SK-N-MC (cell line): ENCODE data around the gene ZDHHC5.
A peak's percentile ranks its signal among the peaks of the same experiment; 100 is the strongest.
"Not testable (repeated sequence)": the region's sequence is repeated elsewhere in the genome, so short reads cannot be mapped to it uniquely, and the experiment has no call there.

Experiments used
- DNase-seq: peaks from one replicate; pipeline ENCODE4 v3.0.0-alpha.2; 2011; ENCODE audit warnings: low read depth, low spot score
- H3K27ac ChIP-seq: fragments of 200-600 bp; sonication (generic); 2 replicates; pipeline ENCODE4 v1.5.1; 2016; ENCODE audit warnings: mixed run types
- H3K36me3 ChIP-seq: fragments of 200-600 bp; sonication (generic); 2 replicates; pipeline ENCODE4 v1.6.1; 2017; ENCODE audit warnings: antibody characterized with exemption, low read length, mixed read lengths; ENCODE audit not compliant: insufficient read depth
- H3K4me3 ChIP-seq: fragments of 200-600 bp; sonication (generic); 2 replicates; pipeline ENCODE4 v1.5.1; 2016
- H3K9ac ChIP-seq: fragments of 200-600 bp; sonication (generic); 2 replicates; pipeline ENCODE4 v1.8.0; 2017; ENCODE audit warnings: mixed run types, mixed read lengths; ENCODE audit not compliant: insufficient read length
- H3K9me3 ChIP-seq: fragments of 200-600 bp; sonication (generic); 2 replicates; pipeline ENCODE4 v1.6.1; 2017; ENCODE audit warnings: low read depth, mild to moderate bottlenecking, antibody characterized with exemption, low read length, moderate library complexity, mixed read lengths
- EZH2 ChIP-seq: fragments of 200-600 bp; sonication (generic); IDR thresholded peaks from one replicate; pipeline ENCODE4 v1.6.1; 2017; ENCODE audit warnings: antibody characterized with exemption
- FOXP2 ChIP-seq: optimal IDR thresholded peaks from 2 replicates; pipeline ENCODE3; 2011; ENCODE audit warnings: mild to moderate bottlenecking, moderate library complexity; ENCODE audit not compliant: insufficient read depth; ENCODE audit errors: extremely low read length, control extremely low read depth
- POLR2AphosphoS5 ChIP-seq: IDR thresholded peaks from 2 replicates; pipeline ENCODE4 v1.6.1; 2012; ENCODE audit warnings: mild to moderate bottlenecking, low read depth, low read length, borderline replicate concordance

Gene ZDHHC5

GRCh38 chr11:57648801-57649735 is 18.8 kb upstream of the ZDHHC5 start:
- H3K9ac ChIP-seq, result no peak overlapping the region
- DNase-seq, result no peak
- H3K9me3 ChIP-seq, result no peaks in the 10 kb centered on the region
- H3K36me3 ChIP-seq, result no peaks in the 10 kb centered on the region
- peak overlapping the region; percentile 47 for H3K4me3 ChIP-seq
- TF ChIP-seq FOXP2 (no peak), EZH2 (no peak), POLR2AphosphoS5 (no peak; the same call in 1 of the 2 replicates)
- H3K27ac ChIP-seq, result no peak overlapping the region

- no peaks in the 10 kb centered on the region for H3K36me3 ChIP-seq
- peak within 1 kb of the TSS; percentile 47 for H3K4me3 ChIP-seq
- no peak within 1 kb of the TSS for H3K9ac ChIP-seq
- no peaks in the 10 kb centered on the region for H3K9me3 ChIP-seq
- no peak within 1 kb of the TSS for H3K27ac ChIP-seq
- no peak for TF ChIP-seq POLR2AphosphoS5
- no peak for TF ChIP-seq EZH2
- no peak for TF ChIP-seq FOXP2
- DNase-seq, result no peak
Observed at GRCh38 chr11:57649826-57650738, 17.8 kb upstream of the ZDHHC5 start, which contains the start of gene YPEL4. YPEL4 (minus strand) TSS chr11:57649912; CDS start chr11:57647107, 2,805 bp downstream.

GRCh38 chr11:57650739-57651090 is 17.2 kb upstream of the ZDHHC5 start:
- Histone ChIP-seq H3K9me3 (no peaks in the 10 kb centered on the region), H3K36me3 (no peaks in the 10 kb centered on the region), H3K4me3 (no peak overlapping the region), H3K9ac (no peak overlapping the region), H3K27ac (no peak overlapping the region)
- TF ChIP-seq FOXP2 (no peak), POLR2AphosphoS5 (no peak), EZH2 (no peak)
- DNase-seq, result no peak

GRCh38 chr11:57651408-57651807 is 16.5 kb upstream of the ZDHHC5 start:
- Histone ChIP-seq H3K27ac (no peak overlapping the region), H3K36me3 (no peaks in the 10 kb centered on the region), H3K9ac (no peak overlapping the region), H3K9me3 (no peaks in the 10 kb centered on the region), H3K4me3 (no peak overlapping the region)
- TF ChIP-seq FOXP2 (no peak), POLR2AphosphoS5 (no peak), EZH2 (no peak)
- no peak for DNase-seq

- not testable (repeated sequence) for DNase-seq, H3K9ac ChIP-seq, H3K4me3 ChIP-seq, H3K27ac ChIP-seq, H3K9me3 ChIP-seq, H3K36me3 ChIP-seq
Observed at GRCh38 chr11:57652230-57652629, 15.7 kb upstream of the ZDHHC5 start.

GRCh38 chr11:57652662-57653061 is 15.3 kb upstream of the ZDHHC5 start:
- Histone ChIP-seq H3K9ac (no peak overlapping the region), H3K27ac (no peak overlapping the region)

GRCh38 chr11:57653163-57653562 is 14.8 kb upstream of the ZDHHC5 start:
- no peak for TF ChIP-seq FOXP2
- TF ChIP-seq POLR2AphosphoS5, result no peak
- no peak for TF ChIP-seq EZH2
- H3K9me3 ChIP-seq, result no peaks in the 10 kb centered on the region
- no peak overlapping the region for H3K9ac ChIP-seq
- H3K36me3 ChIP-seq, result no peaks in the 10 kb centered on the region
- H3K27ac ChIP-seq, result no peak overlapping the region
- no peak for DNase-seq
- H3K4me3 ChIP-seq, result no peak overlapping the region

More at GRCh38 chr11:57652662-57653061, 15.3 kb upstream of the ZDHHC5 start:
- TF ChIP-seq FOXP2, result no peak
- no peak for TF ChIP-seq POLR2AphosphoS5
- TF ChIP-seq EZH2, result no peak
- no peak for DNase-seq
- Histone ChIP-seq H3K36me3 (no peaks in the 10 kb centered on the region), H3K9me3 (no peaks in the 10 kb centered on the region), H3K4me3 (no peak overlapping the region)

- H3K9me3 ChIP-seq, result no peaks in the 10 kb centered on the region
- DNase-seq, result no peak
- TF ChIP-seq EZH2 (no peak), POLR2AphosphoS5 (no peak), FOXP2 (no peak)
- no peak overlapping the region for H3K27ac ChIP-seq
- peak overlapping the region; percentile 76 for H3K9ac ChIP-seq
- peak overlapping the region; percentile 85 for H3K4me3 ChIP-seq
- peaks cover 23% of the 10 kb centered on the region for H3K36me3 ChIP-seq
Observed at GRCh38 chr11:57656885-57657193, 11.1 kb upstream of the ZDHHC5 start.
